HG02973 (cell line): ENCODE data around the gene BMP8B.
"Not testable (repeated sequence)": the region's sequence is repeated elsewhere in the genome, so short reads cannot be mapped to it uniquely, and the experiment has no call there.

Experiments
- ATAC-seq: cut with Tn5 transposase; IDR thresholded peaks from one replicate; pipeline ENCODE4 v1.9.1; 2021; ENCODE audit warnings: moderate library complexity; ENCODE audit not compliant: unreplicated experiment

The BMP8B gene

DNA sequence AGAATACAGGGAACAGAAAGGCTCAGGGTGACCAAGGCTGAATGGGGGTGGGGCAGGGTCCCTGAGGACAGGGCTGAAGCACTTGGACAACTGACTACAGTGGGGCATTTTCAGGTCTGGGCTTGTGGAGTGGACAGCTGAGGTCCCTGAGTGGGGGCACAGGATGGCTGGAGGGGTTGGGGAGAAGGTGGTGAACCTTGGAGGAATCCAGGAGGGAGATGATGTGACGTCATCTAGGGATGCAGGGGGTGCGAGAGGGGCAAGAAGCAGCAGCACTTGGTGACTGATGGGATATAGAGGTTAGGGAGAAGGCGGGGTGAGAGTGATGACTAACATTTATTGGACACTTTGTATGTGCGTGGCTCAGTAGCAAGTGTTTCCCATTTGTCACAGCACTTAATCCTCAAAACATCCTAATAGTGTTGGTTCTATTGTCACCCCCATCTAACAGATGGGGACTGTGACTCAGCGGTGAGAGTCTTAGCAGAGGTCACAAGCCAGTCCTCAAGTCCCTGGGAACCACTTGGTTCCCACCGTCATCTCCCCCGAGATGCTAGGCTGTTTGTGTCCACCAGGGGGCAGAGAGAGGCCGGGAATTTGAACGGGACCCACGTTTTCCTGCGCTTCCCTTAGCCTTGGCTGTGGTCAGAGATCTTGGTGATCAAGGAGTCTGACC lies 27.9 kb upstream of the BMP8B start:
- peak; percentile 25 for ATAC-seq

GRCh38 chr1:39812913-39813312 lies 24.2 kb upstream of the BMP8B start:
- ATAC-seq, result no peak

DNA sequence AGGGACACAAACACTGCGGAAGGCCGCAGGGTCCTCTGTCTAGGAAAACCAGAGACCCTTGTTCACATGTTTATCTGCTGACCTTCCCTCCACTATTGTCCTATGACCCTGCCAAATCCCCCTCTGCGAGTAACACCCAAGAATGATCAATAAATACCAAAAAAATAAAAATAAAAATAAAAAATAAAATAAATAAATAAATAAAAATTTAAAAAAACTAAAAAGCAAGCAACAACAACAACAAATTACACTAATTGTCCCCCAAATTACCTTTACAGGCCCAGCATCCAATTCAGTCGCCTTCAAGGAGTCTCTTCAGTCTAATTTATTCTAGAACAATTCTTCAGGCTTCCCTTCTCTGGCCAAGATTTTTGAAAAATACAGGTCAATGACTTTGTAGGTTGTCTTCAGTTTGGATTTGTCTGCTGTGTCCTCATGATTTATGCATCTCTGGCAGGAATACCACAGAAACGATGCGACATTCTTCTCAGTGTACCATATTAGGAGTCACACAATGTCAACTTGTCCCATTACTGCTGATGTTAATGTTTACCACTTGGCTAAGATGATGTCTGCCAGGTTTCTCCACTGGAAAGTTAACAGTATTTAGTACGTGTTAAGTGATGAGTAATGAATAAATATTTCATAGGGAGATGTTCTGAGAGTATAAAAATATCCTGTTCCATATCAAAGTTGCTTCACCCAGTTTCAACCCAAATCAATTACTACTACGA lies 20.3 kb upstream of the BMP8B start:
- no peak for ATAC-seq

GRCh38 chr1:39805385-39805784 lies 16.7 kb upstream of the BMP8B start:
- no peak for ATAC-seq

DNA sequence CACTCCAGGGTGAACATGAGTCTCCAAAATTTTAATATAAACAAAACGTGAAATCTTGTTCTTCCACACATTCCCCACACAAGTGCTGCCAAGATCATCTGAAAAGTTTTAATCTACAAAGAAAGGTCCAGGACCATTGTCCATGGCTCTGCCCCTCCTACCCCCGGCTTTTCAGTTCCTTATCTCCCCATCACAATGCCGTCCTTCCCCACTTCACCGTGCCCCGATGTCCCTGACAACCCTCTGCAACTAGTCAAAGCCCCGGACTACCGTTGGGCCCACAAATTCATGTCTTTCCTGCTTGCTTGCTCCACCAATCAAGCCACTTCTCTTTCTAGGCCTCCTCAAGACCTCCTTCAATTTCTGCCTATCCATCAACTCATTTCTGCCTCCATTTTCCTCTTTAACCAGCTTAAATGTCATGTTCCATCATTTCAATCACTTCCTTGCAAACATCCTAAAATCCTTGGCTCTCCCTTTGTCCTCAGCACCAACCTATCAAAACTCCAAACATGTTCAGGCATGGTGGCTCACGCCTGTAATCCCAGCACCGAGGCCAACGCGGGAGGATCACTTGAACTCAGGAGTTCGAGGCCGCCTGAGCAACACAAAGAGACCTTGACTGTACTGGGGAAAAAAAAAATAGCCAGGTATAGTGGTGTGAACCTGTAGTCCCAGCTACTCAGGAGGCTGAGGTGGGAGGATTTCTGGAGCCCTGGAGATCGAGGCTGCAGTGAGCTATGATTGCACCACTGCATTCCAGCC lies 14.0 kb upstream of the BMP8B start:
- ATAC-seq, result no peak

GRCh38 chr1:39800471-39800835 lies 11.8 kb upstream of the BMP8B start:
- no peak for ATAC-seq

DNA sequence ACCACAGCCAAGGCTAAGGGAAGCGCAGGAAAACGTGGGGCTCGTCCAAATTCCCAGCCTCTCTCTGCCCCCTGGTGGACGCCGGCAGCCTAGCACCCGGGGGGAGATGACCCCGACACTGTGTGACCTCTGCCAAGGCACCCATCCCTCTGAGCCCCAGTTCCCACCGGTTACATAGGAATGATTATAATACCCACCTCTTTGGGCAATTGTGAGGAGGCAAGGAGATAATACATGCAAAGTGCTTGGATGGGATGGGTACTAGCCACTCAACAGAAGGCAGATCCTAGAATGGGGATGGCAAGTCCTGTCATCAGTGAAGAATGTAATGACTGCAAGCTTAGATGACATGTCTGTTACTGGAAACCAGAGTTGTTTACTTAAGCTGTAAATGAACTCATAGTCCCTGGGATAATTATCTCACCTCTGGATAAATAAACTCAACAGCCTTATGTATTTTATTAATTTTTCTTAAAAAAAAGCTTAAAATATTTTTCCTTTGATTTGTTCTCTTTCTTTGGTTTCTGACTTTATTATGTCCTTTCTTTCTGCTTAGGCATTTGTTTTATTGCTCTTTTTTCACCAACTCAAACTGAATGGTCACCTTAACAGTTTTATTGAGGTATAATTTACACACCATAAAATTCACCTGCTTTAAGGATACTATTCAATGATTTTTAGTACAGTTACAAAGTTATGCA lies 11.3 kb upstream of the BMP8B start:
- ATAC-seq, result peak; percentile 51

- peak; percentile 85 for ATAC-seq
Observed at GRCh38 chr1:39798859-39799769, 10.4 kb upstream of the BMP8B start.

DNA sequence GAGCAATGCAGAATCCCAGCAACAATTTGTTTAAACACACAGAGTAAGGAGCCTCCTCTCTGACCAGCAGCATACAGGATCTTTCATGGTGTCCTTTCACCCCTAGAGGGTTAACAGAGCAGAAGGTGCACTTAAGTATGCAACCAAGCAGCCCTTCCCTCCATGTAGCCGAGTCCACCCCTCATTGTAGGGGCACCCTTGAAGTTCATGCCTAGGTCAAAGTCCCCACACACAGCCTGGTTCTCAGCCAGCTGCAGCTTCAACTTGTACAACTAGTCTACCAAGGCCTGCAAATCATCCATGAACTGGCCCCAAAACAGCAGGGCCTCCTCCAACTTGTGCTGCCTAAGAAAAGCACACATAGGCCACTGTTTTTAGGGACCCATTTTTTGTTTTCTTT lies 7.0 kb upstream of the BMP8B start:
- ATAC-seq, result no peak

DNA sequence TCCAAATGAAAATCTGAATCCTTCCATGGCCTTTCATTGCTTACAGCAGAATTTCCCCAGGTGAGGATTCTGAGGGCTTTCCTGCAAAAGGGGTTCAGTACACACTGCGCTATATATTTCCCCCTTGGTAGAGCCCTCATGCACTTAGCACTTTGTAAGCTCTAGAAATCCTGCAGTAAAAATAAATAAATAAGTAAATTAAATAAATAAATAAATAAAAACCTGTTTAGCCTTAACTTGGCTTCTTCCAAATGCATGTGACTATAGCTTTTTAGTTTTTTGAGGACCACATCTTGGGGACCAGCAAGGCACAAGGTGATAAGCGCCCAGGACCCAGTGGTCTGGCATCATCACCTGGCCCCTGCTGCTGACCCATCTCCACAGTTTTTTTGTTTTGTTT lies 3.2 kb upstream of the BMP8B start:
- no peak for ATAC-seq

DNA sequence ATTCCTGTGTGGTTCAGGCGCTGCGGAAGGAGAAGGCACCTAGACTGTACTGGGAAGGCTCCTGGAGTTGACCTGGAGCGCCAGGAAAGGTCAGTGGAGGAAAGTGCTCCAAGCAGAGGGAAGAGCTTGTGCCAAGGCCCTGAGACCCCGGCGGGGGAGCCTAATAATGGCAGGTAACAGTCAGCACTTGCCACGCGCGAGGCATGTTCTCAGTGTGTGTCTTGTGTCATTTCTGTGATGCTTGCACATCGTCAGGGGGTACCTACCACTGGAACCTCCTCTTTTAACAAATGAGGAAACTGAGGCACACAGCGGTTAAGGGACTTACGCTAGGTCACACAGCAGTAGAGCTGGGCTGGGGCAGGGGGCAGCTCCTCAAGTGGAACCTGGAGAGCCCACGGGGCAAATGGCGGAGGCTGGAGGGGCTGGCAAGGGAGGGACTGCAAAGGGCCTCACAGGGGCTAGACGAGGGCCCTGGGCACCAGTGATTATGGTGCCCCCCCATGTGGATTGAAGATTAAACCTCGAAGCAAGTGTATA lies 976 bp upstream of the BMP8B start:
- no peak for ATAC-seq

DNA sequence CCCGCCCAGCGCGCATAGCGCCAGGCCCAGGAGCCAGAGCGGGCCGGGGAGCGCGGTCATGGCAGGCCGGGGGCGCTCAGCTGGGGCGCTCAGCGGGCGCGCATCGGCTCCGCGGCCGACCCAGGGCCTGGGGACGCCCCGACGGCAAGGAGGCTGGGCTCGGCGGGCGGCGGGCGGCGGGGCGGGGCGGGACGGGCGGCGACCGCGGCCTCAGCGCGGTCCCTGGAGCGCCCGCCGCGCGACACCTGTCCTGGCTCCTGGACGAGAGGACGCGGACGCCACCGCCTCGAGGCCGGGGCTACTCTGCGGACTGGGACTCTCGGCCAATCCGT lies 273 bp downstream of the BMP8B start:
- ATAC-seq, result peak; percentile 22

DNA sequence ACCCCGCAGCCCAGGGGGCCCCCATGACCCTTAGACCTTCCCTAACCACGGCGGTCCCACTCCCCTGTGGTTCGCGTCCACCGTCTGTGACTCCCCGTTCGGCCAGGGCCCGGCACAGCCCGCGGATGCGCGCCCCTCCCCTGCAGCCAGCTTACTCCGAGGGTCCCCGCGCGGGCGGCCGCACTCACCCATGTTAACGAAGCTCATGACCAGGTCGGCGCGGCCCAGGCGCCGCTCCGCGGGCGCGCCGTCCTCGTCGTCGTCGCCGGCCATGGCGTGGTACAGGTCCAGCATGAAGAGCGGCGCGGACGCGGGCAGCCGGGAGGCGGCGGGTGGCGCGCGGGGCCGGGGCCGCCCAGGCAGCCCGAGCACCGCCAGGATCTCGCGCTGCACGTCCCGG lies 701 bp downstream of the BMP8B start:
- not testable (repeated sequence) for ATAC-seq

- no peak for ATAC-seq
Observed at GRCh38 chr1:39787468-39787867, 1.2 kb downstream of the BMP8B start.

DNA sequence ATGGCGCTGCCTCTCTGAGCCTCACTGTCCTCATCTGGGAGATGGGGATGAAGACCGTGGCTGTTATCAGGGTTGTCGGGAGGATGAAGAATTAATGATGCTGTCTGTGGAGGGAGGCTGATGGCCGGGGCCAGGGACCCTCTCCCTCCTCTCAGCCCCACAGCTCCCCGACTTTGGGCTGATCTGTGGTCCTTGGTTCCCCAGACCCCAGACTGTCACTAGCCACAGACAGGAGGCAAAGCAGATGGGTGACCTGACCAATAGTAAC lies 1.6 kb downstream of the BMP8B start:
- not testable (repeated sequence) for ATAC-seq

DNA sequence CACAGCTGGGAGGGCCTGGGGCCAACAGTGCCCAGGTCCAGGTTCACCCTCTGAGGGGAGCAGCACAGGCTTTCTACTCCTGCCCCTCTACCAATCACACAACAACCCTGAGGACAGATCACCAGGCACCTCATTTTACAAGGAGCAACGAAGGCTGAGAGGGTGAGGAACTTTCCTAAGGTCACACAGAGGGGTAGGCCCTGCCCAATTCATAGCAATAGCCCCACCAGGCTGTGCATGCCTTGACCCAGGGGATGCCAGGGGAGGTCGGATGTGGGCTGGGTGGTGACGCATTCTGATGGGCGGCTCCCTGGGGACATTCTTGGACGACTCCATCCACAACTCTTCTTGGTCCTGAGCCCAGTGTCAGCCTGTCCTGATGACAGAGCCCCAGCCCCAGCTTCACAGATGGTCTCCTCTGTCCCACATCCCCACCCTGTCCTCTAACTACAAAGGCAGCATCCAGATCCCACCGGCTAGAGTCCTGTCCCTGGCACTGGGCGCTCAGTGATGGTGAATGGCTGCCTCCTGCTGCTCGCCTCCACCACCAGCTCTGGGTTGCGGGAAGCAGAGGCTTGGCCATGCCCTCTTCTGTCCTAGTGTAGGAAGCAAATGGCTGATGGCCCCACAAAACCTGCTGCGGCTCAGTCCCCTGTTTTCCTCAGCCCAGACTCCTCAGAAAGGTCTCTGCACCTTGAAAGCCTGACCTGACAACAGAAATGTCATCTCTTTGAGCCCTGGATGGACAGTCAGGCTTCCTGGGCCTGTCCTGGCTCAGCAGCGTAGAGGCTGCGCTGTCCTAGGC lies 2.2 kb downstream of the BMP8B start:
- not testable (repeated sequence) for ATAC-seq

GRCh38 chr1:39782685-39783084 lies 6.0 kb downstream of the BMP8B start:
- ATAC-seq, result not testable (repeated sequence)

DNA sequence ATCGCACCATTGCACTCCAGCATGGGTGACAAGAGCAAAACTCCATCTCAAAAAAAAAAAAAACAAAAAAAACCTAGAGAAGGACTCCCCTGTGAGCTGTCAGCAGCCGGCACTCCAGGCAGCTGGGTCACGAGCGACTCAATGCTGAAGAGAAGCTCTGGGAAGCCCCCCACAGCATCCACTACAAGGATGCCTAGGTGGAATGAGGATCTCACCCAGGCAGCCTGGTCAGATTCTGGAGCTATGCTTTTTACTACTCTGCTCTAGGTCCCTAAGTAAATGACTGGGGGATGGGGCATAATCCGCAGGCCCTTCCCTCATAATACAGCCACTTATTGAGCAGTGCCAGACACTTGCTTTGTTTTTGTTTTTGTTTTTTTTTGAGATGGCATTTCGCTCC lies 6.6 kb downstream of the BMP8B start:
- ATAC-seq, result no peak

GRCh38 chr1:39781349-39781715 lies 7.3 kb downstream of the BMP8B start:
- ATAC-seq, result no peak

GRCh38 chr1:39779821-39780220 lies 8.8 kb downstream of the BMP8B start:
- ATAC-seq, result no peak
